Progenitor cell of endocrine pancreas (in vitro differentiated cells): ENCODE measurements around the gene PDRG1. TPM values are rescaled to one million over a fixed set of nuclear protein-coding genes. Genes with fewer than 3 reads are reported as not detected.

ENCODE experiments used
- DNase-seq: peaks from one replicate; pipeline ENCODE4 v3.0.0; 2021; ENCODE audit warnings: low spot score; ENCODE audit not compliant: unreplicated experiment
- H3K27ac Mint-ChIP-seq: 2 replicates; pipeline ENCODE4 v1.8.0; 2021; ENCODE audit warnings: mild to moderate bottlenecking, moderate library complexity, mixed read lengths
- H3K27me3 Mint-ChIP-seq: 2 replicates; pipeline ENCODE4 v1.8.0; 2021; ENCODE audit warnings: mixed read lengths
- H3K36me3 Mint-ChIP-seq: 2 replicates; pipeline ENCODE4 v1.8.0; 2022; ENCODE audit warnings: mixed read lengths; ENCODE audit not compliant: insufficient read depth
- H3K4me1 Mint-ChIP-seq: 2 replicates; pipeline ENCODE4 v1.8.0; 2021; ENCODE audit warnings: low read depth, mixed read lengths
- H3K4me3 Mint-ChIP-seq: 2 replicates; pipeline ENCODE4 v1.8.0; 2021; ENCODE audit warnings: low read depth, mild to moderate bottlenecking, moderate library complexity, mixed read lengths
- H3K9me3 Mint-ChIP-seq: 2 replicates; pipeline ENCODE4 v1.8.0; 2021; ENCODE audit warnings: low read depth, mixed read lengths
- CTCF ChIP-seq: fragments of 200-600 bp; sonication (generic); IDR thresholded peaks from one replicate; pipeline ENCODE4 v1.5.0; 2021; ENCODE audit warnings: antibody characterized with exemption, mild to moderate bottlenecking; ENCODE audit not compliant: unreplicated experiment
- long read RNA-seq: library from polyadenylated mRNA; unstranded; transcript quantifications from one replicate; pipeline ENCODE4 v2.0.0, GENCODE V29; 2020
- total RNA-seq: library from RNA; stranded (reverse); gene quantifications from 2 replicates; pipeline ENCODE4 v1.2.1, GENCODE V29; 2021

PDRG1 gene
- total RNA-seq = 23.6 and 23.8 TPM in 2 replicates
- long read RNA-seq, transcript PDRG1-201 (5 exons, 1,998 nt) = major isoform, 40 of 49 reads
- long read RNA-seq, partial matches to known transcripts = 1 of 49 reads
- long read RNA-seq, other reads (novel, unspliced or antisense) = 8 of 49 reads

- H3K27ac Mint-ChIP-seq = peak within 1 kb of the TSS; percentile 96
- peak within 1 kb of the TSS; percentile 95 for H3K4me3 Mint-ChIP-seq
Measured at GRCh38 chr20:31951530-31952453, at the start of gene PDRG1. PDRG1 (minus strand) TSS chr20:31952046; CDS start chr20:31951961, 85 bp downstream.

DNA sequence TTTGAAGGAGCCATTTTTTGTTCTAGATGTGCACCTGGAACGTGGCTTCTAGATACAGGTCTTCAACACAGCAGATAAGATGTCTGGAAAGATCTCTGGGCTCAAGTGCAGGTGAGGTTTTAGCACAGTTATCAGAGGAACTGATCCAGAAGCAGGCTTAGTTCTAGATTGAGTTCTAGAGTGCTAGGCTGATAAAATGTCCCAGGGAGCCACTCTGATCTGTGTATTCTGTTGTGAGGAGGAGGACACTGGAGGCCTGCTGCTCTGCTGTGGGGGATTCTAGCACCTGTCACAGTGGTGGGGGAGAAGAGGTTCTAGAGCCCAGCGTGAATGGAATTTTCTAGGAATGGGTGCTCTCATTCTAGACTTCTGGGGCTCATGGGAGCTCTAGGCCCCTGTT, 46.4 kb upstream of the PDRG1 start:
- Mint-ChIP-seq H3K27me3 (peaks cover 65% of the 10 kb centered on the region), H3K27ac (no peak overlapping the region), H3K36me3 (no peaks in the 10 kb centered on the region), H3K4me1 (no peaks in the 10 kb centered on the region), H3K4me3 (no peak overlapping the region), H3K9me3 (no peaks in the 10 kb centered on the region)
- no peak for DNase-seq
- TF ChIP-seq CTCF = no peak

More at GRCh38 chr20:31951530-31952453, at the start of gene PDRG1:
- H3K36me3 Mint-ChIP-seq = peaks cover 24% of the 10 kb centered on the region
- peaks cover 12% of the 10 kb centered on the region for H3K4me1 Mint-ChIP-seq
- TF ChIP-seq CTCF = peak; percentile 99
- DNase-seq = peak; percentile 100
- H3K27me3 Mint-ChIP-seq = peaks cover 28% of the 10 kb centered on the region
- H3K9me3 Mint-ChIP-seq = no peaks in the 10 kb centered on the region

DNA sequence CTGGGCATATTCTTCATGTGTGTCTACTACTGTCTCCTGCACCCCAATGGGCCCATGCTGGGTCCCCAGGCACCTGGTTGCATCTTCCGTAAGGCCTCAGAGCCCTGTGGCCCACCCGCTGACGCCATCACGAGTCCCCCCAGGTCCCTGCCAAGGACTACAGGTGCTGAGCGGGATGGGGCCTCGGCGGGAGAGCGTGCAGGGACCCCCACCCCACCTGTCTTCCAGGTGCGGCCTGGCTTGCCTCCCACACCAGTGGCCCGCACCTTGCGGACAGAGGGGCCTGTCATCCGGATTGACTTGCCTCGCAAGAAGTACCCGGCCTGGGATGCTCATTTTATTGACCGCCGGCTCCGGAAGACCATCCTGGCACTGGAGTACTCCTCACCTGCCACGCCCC, 45.1 kb upstream of the PDRG1 start:
- no peaks in the 10 kb centered on the region for H3K36me3 Mint-ChIP-seq
- no peaks in the 10 kb centered on the region for H3K9me3 Mint-ChIP-seq
- H3K4me3 Mint-ChIP-seq = no peak overlapping the region
- no peak overlapping the region for H3K27ac Mint-ChIP-seq
- peaks cover 74% of the 10 kb centered on the region for H3K27me3 Mint-ChIP-seq
- no peaks in the 10 kb centered on the region for H3K4me1 Mint-ChIP-seq
- no peak for TF ChIP-seq CTCF
- no peak for DNase-seq

GRCh38 chr20:31992086-31992485, 40.2 kb upstream of the PDRG1 start:
- Mint-ChIP-seq H3K27me3 (peaks cover 62% of the 10 kb centered on the region), H3K9me3 (no peaks in the 10 kb centered on the region), H3K4me3 (no peak overlapping the region), H3K36me3 (no peaks in the 10 kb centered on the region), H3K27ac (no peak overlapping the region), H3K4me1 (no peaks in the 10 kb centered on the region)
- no peak for TF ChIP-seq CTCF
- DNase-seq = no peak

DNA sequence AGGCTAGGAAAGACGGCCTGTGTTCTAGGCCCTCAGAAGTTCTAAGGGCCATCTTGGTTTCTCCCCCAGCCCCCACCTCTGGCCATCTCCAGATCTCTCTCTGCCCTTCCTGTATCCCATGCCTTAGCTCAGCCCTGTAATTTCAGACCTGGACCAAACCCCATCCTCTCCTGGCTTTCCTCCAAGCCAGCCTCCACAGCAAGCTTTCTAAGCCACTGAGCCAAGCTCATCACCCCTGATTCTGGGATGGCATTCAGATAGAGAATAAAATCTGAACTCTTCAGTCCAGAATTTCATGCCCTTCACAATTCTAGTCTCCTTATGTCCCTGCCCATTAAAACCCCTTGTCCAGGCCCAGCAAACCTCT, 39.5 kb upstream of the PDRG1 start:
- Mint-ChIP-seq H3K4me1 (no peaks in the 10 kb centered on the region), H3K27ac (no peak overlapping the region), H3K27me3 (peaks cover 55% of the 10 kb centered on the region), H3K4me3 (no peak overlapping the region), H3K36me3 (no peaks in the 10 kb centered on the region), H3K9me3 (no peaks in the 10 kb centered on the region)
- TF ChIP-seq CTCF = no peak
- no peak for DNase-seq
